GM12801 (cell line): ENCODE results near the gene DENND10.

Experiments used
- TF ChIP-seq, protein P1 (sequence below): IDR thresholded peaks from one replicate; pipeline ENCODE4 v1.5.1; 2011; ENCODE audit warnings: control low read depth; ENCODE audit not compliant: insufficient read length; ENCODE audit errors: extremely low read depth

Gene DENND10

DNA sequence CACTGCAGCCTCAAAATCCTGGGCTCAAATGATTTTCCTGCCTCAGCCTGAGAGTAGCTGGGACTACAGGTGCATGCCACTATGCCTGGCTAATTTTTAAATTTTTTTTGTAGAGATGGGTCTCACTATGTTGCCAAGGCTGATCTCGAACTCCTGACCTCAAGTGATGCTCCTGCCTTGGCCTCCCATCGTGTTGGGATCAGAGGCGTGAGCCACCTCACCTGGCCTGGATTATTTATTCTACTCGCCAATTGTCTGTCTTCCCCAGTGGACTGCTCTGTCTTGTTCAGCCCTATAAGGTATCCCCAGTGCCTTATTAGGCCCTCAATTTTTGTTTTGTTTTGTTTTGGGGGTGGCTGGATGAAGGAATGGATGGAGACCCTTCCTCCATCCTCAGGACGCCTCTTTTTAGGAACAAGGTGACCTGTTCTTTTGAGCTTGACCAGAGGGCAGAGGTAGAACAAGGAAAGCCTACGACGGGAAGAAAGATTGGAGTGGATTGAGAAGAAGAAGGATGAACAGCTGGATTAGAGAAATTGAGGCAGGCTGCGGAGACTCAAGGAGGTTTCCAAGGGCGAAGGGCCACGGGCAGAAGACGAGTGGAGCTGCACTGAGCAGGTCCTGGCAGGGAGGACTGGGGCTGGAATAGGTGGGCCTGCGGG is 541 bp upstream of the DENND10 start:
- TF ChIP-seq, protein P1, sequence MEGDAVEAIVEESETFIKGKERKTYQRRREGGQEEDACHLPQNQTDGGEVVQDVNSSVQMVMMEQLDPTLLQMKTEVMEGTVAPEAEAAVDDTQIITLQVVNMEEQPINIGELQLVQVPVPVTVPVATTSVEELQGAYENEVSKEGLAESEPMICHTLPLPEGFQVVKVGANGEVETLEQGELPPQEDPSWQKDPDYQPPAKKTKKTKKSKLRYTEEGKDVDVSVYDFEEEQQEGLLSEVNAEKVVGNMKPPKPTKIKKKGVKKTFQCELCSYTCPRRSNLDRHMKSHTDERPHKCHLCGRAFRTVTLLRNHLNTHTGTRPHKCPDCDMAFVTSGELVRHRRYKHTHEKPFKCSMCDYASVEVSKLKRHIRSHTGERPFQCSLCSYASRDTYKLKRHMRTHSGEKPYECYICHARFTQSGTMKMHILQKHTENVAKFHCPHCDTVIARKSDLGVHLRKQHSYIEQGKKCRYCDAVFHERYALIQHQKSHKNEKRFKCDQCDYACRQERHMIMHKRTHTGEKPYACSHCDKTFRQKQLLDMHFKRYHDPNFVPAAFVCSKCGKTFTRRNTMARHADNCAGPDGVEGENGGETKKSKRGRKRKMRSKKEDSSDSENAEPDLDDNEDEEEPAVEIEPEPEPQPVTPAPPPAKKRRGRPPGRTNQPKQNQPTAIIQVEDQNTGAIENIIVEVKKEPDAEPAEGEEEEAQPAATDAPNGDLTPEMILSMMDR = no peak

DNA sequence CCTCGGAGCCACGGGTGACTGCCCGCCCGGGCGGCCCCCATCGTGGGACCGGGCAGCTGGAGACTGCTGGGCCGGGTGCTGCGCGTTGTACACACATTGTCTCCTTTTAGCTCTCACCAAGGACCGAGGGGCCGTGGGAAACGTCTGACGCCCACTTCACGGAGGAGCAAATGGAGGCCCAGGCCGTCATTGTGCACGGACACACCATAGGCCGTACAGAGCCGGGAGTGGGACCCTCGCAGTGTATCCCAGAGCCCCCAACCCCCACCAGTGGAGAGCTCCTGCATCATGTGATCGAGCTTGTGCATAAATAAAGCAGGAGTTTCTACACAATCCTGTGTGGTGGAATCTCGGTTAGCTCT is 722 bp downstream of the DENND10 start:
- TF ChIP-seq, protein P1 = no peak

DNA sequence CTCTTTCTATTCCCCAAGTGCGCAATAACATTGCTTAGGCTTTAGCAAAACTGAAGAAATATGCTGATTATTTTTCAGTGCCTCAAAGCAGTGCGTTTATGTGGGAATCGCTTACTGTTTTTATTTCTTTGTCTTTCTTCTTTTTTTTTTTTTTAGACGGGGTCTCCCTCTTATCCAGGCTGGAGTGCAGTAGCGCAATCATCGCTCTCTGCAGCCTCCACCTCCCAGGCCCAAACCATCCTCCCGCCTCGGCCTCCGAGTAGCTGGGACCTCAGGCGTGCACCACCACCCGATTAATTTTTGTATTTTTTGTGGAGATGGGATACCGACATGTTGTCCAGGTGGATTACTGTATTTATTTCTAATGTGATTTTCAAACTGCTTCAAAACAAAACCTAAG is 1.2 kb downstream of the DENND10 start:
- TF ChIP-seq, protein P1 = no peak

DNA sequence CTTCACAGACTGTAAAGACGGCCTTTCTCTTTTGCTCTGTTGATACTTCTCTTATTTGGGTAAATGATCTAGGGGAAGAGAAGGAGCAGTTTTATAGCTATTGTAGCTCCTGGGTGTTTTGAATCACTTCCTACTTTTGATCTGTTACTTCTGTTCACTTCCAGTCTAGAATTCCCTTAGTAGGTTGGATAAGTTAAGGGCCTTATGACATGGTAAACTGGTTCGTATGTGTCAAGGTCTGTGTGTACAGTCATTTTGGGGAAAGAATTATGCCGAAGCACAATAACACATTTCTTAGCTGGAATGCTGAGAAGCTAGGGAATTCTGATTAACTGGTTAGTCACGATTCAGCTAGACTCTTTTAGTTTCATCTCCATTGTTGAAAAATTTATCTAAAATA is 8.1 kb downstream of the DENND10 start:
- TF ChIP-seq, protein P1 = no peak

DNA sequence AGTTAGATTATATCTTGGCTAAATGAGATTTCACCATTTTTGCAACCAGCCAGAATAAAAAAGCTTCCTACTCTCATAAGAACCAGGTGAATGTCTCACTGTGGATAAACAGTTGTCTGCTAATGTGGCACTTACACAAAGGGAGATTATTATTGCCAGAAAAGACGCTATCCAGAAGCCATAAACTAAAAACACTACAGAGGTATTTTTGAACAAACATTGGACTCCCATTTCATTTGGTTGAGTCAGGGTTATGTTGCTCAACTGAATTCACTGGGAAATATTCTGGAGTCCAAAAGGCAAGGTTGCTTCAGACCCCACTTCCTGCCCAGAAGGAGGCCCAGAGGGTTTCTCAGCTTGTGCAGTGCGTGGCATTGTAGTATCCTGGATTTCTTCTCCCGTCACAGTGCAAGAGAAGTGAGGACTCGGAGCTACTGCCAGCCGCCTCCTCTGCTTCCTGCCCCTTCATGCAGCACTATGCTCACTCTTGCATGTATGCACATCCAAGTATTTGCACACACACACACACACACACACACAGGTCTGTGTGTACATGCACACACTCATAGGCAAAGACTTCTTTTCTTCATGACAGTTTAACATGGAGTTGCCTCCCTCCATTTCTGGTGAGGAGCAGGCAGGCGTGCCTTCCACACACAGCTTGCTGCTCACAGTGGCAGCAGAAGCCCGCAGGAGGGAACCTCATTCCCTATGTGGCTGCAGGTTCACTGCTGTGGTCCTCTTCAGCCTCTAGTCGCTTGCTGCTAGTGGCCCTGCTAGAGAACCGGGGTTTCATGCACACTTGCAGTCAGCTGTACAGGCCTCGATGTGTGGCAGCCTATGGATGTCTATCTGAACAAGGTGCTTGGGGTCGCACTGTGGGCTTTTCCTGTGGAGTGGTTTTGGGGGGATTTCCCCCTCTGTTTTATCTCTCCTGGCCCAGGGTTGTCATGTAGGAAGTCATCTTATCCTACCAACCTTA is 10.1 kb downstream of the DENND10 start:
- TF ChIP-seq, protein P1 = no peak

DNA sequence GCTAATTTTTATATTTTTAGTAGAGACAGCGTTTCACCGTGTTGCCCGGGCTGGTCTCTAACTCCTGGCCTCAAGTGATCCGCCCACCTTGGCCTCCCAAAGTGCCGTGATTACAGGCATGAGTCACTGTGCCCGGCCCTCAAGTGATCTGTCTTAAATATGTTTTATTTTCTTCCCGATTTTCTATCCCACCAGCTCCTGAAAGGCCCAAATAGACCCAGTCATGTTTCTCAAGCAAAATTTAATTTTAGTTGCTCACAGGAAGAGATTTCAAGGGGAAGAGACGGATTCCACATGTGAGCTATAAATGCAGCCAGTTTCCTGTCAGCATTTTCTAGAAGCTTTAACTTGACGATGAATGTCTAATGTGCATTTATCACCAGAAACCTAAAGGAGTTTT is 12.0 kb downstream of the DENND10 start:
- TF ChIP-seq, protein P1 = no peak

DNA sequence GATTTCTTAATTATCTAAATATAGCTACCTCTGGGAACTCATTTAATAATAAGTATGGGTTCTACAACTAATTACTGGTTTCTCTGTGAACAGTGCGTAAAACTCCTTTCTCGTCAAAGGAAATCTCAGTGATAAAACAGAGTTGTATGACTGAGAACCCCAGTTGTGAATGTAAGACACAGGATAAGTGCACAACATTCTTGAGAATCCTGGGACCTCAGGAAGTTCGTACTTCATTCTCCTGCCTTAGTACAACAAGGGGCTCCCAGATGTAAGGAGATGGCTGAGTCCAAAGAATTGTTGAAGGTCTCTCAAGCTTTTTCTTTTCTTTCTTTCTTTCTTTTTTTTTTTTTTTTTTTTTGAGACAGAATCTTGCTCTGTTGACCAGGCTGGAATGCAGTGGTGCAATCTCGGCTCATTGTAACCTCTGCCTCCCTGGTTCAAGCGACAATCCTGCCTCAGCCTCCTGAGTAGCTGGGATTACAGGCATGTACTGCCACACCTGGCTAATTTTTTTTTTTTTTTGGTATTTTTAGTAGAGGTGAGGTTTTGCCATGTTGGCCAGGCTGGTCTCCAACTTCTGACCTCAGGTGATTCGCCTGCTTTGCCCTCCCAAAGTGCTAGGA is 12.5 kb downstream of the DENND10 start:
- TF ChIP-seq, protein P1 = no peak
